GM10266 (cell line): ENCODE measurements around the gene SORL1.

Experiments
- DNase-seq: peaks from one replicate; pipeline ENCODE4 v3.0.0; 2012; ENCODE audit errors: extremely low spot score
- TF ChIP-seq, protein P1 (sequence below): IDR thresholded peaks from 2 replicates; pipeline ENCODE4 v1.5.1; 2012; ENCODE audit warnings: mild to moderate bottlenecking, low read depth; ENCODE audit not compliant: control insufficient read depth, insufficient read depth; ENCODE audit errors: missing control alignments

SORL1 gene

DNA sequence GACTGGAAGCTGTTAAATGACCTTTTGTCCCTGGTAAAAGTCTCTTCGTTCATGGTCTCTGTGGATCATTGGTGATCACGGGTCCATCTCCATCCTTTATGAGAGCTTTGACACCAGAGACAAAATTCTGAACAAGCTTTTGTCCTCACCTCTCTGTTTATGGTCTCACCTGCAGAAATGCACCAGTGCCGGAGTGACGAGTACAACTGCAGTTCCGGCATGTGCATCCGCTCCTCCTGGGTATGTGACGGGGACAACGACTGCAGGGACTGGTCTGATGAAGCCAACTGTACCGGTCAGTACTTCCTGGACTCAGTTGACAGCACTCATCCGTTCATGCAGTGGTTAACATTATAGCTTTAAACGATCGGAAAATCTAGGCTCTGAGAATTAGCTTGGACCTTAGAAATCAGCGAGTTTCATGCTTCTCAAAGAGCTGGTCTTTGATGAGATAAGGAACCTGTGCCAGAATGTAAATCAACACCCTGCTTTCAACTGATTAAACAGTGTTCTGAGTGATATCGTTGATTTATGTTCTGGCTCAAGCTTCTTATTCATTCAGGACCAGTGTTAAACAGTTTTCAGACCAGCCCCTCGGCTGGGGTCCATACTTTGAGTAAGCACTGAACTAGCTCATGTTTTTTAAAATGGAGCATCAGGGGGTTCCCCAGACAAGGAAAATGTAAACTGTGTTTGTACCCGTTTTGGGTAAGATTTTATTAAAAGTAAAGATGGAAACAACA is 125.2 kb downstream of the SORL1 start:
- no peak for DNase-seq
- TF ChIP-seq, protein P1, sequence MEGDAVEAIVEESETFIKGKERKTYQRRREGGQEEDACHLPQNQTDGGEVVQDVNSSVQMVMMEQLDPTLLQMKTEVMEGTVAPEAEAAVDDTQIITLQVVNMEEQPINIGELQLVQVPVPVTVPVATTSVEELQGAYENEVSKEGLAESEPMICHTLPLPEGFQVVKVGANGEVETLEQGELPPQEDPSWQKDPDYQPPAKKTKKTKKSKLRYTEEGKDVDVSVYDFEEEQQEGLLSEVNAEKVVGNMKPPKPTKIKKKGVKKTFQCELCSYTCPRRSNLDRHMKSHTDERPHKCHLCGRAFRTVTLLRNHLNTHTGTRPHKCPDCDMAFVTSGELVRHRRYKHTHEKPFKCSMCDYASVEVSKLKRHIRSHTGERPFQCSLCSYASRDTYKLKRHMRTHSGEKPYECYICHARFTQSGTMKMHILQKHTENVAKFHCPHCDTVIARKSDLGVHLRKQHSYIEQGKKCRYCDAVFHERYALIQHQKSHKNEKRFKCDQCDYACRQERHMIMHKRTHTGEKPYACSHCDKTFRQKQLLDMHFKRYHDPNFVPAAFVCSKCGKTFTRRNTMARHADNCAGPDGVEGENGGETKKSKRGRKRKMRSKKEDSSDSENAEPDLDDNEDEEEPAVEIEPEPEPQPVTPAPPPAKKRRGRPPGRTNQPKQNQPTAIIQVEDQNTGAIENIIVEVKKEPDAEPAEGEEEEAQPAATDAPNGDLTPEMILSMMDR, result no peak

DNA sequence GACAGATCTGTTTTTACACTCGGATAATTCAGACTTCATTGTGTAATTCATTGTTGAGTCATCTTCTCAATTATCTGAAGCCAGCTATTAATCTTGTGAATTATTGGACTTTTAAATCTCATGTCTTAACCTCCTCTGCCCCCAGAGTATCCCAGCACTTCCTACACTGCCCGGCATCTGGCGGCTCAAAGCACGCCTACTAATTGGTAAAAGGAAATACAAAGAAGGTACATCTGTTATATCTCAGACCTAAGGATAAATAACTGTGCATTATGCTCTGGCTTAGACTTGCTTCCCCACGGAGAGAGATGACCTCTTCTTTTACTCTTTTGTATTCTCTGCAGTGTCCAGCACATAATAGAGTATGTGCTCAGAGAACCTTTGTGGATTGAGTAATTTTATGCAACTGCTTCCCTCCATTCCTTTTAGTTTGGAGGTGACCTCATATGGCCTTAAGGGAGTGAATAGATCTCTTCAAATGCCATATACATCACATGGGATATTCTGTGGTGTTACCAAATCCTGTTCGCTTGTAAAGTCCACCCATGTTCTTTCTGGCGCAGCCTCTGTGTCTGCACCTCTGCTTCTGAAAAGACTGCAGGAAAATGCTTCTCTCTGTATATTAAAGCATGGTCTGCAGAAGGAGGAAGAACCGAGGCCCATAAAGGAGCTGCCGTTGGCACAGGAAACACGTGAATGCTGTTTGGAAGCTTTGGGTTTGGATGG is 126.3 kb downstream of the SORL1 start:
- TF ChIP-seq, protein P1, result no peak
- DNase-seq, result no peak

DNA sequence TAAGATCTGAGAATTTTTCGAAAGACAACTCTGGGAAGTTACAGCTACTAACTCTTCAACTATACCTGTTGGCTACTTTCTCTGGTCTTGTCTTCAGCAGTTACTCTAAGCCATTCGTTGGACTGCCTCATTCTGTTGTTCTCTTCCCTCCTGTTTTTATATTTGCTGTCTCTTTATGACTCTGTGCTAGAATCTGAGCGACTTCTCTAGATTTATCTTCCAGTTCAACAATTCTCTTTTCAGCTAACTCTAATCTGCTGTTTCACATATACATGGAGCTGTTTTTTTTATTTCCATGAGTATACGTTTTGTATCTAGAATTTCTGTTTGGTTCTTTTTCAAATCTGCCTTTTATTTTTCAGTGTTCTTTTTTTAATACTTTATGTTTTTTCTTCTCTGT is 128.0 kb downstream of the SORL1 start:
- TF ChIP-seq, protein P1, result no peak
- DNase-seq, result no peak

DNA sequence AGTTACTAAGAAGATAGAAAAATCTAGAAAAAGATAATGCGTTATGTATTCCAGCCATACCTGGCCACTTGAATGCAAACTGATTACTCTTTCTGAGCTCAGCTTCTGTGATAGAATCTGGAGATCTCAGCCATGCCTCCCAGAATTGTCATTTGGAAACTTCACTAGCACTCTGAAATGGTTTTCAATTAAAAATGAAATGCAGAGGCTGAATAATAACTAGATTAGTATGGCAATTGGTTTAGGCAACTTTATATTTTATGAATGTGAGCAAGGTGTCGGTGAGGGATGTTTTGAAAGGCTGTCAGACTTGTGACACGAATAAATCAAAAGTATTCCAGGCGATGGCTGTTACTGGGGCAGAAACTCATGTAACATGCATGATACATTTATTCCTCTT is 129.5 kb downstream of the SORL1 start:
- no peak for DNase-seq
- TF ChIP-seq, protein P1, result no peak

DNA sequence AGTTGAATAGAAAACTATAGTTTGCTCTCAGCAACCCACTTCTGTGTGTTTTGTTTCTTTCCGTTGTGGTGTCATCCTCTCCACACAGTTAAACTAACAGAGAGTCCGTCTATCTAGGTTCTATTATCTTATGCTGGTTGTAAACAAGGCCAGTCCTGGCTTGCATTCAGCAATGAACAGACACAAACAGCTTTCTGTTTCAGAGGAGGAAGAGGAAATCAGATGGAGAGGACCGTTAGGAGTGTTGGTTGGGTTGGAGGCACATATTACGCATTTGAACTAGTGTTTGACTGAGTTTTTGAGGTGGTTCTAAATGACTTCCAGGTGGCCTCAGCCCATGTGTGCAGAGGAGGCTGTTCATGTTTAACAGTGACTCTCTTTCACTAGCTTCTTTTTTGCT is 130.2 kb downstream of the SORL1 start:
- no peak for DNase-seq
- TF ChIP-seq, protein P1, result no peak

DNA sequence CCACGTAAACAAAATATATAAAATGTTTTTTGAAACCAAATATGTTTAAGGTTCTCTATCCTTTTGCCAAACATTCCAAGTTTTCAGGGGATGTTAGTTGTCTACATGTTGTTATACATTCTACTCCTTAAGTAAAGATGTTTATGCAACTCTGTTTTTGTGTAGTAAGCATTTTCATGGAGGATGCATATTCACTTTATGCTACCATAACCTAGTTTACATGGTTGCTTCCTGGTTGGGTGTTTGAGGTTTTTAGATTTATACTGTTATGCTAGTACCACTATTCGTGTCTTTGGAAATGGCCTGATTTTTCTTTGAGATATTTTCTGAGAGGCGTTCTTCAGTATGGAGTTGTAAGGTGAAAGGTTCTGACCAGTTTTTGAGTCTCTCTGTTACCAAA is 131.7 kb downstream of the SORL1 start:
- TF ChIP-seq, protein P1, result no peak
- DNase-seq, result no peak

DNA sequence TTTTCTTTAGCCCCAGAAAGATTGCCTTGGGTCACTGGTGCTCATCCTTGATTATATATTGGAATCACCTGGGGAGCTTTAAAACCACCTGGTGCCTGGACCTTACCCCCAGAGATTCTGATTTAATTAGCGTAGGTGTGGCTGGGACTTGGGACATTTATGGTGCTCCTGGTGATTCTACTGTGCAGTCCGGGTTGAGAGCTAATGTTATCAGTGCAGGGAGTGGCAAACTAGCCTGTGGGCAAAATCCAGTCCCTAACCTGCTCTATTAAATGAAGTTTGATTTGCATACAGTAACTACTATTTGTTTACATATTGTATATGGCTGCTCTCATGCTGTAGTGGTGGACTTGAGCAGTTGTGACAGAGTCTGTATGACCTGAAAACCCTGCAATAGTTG is 134.6 kb downstream of the SORL1 start:
- no peak for DNase-seq
- TF ChIP-seq, protein P1, result no peak
